Left lung (tissue), 10 donors: ENCODE measurements around the gene ALDOA. TPM values are rescaled to one million over a fixed set of nuclear protein-coding genes. Genes with fewer than 3 reads are reported as not detected.

Experiments used
- ATAC-seq: fragments of 200-7000 bp; cut with Tn5 transposase; one replicate; pipeline ENCODE4 v1.9.1; 2020; ENCODE audit warnings: moderate library complexity
- DNase-seq, 4 donors: peaks; one replicate each; pipeline ENCODE4 v3.0.0-alpha.2; 2013 to 2020
- H3K27ac ChIP-seq, 2 donors: fragments of 200-600 bp; sonication (generic) in 1 of 2; one replicate each; pipeline versions ENCODE4 v1.5.0 to v1.8.0; 2020 to 2021
- H3K27me3 ChIP-seq, 2 donors: fragments of 200-600 bp; sonication (generic) in 1 of 2; one replicate each; pipeline versions ENCODE4 v1.5.0 to v1.8.0; 2020 to 2021
- H3K36me3 ChIP-seq, 2 donors: fragments of 200-600 bp; sonication (generic) in 1 of 2; one replicate each; pipeline versions ENCODE4 v1.5.0 to v1.8.0; 2020 to 2021
- H3K4me1 ChIP-seq, 2 donors: fragments of 200-600 bp; one replicate each; pipeline ENCODE4 v1.8.0; 2021
- H3K4me3 ChIP-seq, 2 donors: fragments of 200-600 bp; sonication (generic) in 1 of 2; one replicate each; pipeline versions ENCODE4 v1.5.0 to v1.8.0; 2020 to 2021; ENCODE audit warnings: mild to moderate bottlenecking in 1 of 2
- H3K9me3 ChIP-seq, 2 donors: fragments of 200-600 bp; sonication (generic) in 1 of 2; one replicate each; pipeline versions ENCODE4 v1.5.0 to v1.8.0; 2020 to 2021
- CTCF ChIP-seq, 2 donors: fragments of 200-600 bp; sonication (generic) in 1 of 2; IDR thresholded peaks; one replicate each; pipeline versions ENCODE4 v1.5.0 to v1.8.0; 2021; ENCODE audit warnings: antibody characterized with exemption in 2 of 2
- intact Hi-C, 2 donors: fragments of 100-400 bp; cut with DNase I; formaldehyde crosslinking; loops; one replicate each; pipeline versions ENCODE4 v1.11.2 to v1.14.2; 2022
- polyA plus RNA-seq, 6 donors: library from polyadenylated mRNA; unstranded; fragments of 120-200 nt; gene quantifications; one replicate each; pipeline ENCODE4 v1.2.1, GENCODE V29; 2013; ENCODE audit not compliant: insufficient read length in 6 of 6
- total RNA-seq, 2 donors: library from RNA; stranded (reverse); fragmentation: NEBNext Ultra II Directional; extraction: Animal tissue kit (Norgen Biotek cat#: 25700); gene quantifications; one replicate each; pipeline ENCODE4 v1.2.1, GENCODE V29; 2021
- donor health status: DM: no; HTN: yes; CAD: no.
- donor health status: DM: no; HTN: no; CAD: no.

The ALDOA gene
- total and polyA plus RNA-seq, 8 donors, result 299 to 1,105 (median 379) TPM

- peak overlapping the region; percentile 94 to 98 for H3K4me3 ChIP-seq
- H3K27me3 ChIP-seq, result no peaks in the 10 kb centered on the region
- peaks cover 11 to 45% of the 10 kb centered on the region in 2 donors for H3K4me1 ChIP-seq
- no peak for TF ChIP-seq CTCF (IDR thresholded peaks at IDR 0.05)
- intact Hi-C loops, result no loop called here
- DNase-seq (peak in 1 of 4 donors; percentile 81), ATAC-seq (peak; percentile 33)
- H3K36me3 ChIP-seq, result peaks cover 0 to 66% of the 10 kb centered on the region in 2 donors
- no peaks in the 10 kb centered on the region for H3K9me3 ChIP-seq
- H3K27ac ChIP-seq, result peak overlapping the region; percentile 89
These were observed 10.8 kb downstream of the ALDOA start for GRCh38 chr16:30076276-30076791.

GRCh38 chr16:30077656-30078055 lies 12.1 kb downstream of the ALDOA start:
- no peak for TF ChIP-seq CTCF (IDR thresholded peaks at IDR 0.05)
- Histone ChIP-seq H3K36me3 (peaks cover 0 to 66% of the 10 kb centered on the region in 2 donors), H3K9me3 (no peaks in the 10 kb centered on the region), H3K4me3 (peak overlapping the region in 1 of 2 donors; percentile 98), H3K27ac (peak overlapping the region in 1 of 2 donors; percentile 5), H3K4me1 (peaks cover 11 to 39% of the 10 kb centered on the region in 2 donors), H3K27me3 (no peaks in the 10 kb centered on the region)
- ATAC-seq, result no peak
- DNase-seq, result no peak
- intact Hi-C loops, result no loop called here

- Histone ChIP-seq H3K27me3 (no peaks in the 10 kb centered on the region), H3K36me3 (peaks cover 0 to 66% of the 10 kb centered on the region in 2 donors), H3K9me3 (no peaks in the 10 kb centered on the region), H3K4me1 (peaks cover 11 to 39% of the 10 kb centered on the region in 2 donors), H3K27ac (no peak overlapping the region), H3K4me3 (no peak overlapping the region)
- ATAC-seq, result no peak
- no peak for DNase-seq
- intact Hi-C loops, result no loop called here
- no peak for TF ChIP-seq CTCF (IDR thresholded peaks at IDR 0.05)
These were observed 13.2 kb downstream of the ALDOA start for GRCh38 chr16:30078744-30079143.

GRCh38 chr16:30079480-30079879 lies 13.9 kb downstream of the ALDOA start:
- no peak overlapping the region for H3K4me3 ChIP-seq
- H3K36me3 ChIP-seq, result peaks cover 0 to 72% of the 10 kb centered on the region in 2 donors
- no peak overlapping the region for H3K27ac ChIP-seq
- no peak for TF ChIP-seq CTCF (IDR thresholded peaks at IDR 0.05)
- intact Hi-C loops, result no loop called here
- DNase-seq, result no peak
- H3K4me1 ChIP-seq, result peaks cover 11 to 40% of the 10 kb centered on the region in 2 donors
- no peaks in the 10 kb centered on the region for H3K27me3 ChIP-seq
- ATAC-seq, result no peak
- H3K9me3 ChIP-seq, result no peaks in the 10 kb centered on the region

GRCh38 chr16:30082545-30083090 lies 17.1 kb downstream of the ALDOA start:
- Histone ChIP-seq H3K9me3 (no peaks in the 10 kb centered on the region), H3K4me3 (no peak overlapping the region), H3K4me1 (peaks cover 0 to 34% of the 10 kb centered on the region in 2 donors), H3K27me3 (no peaks in the 10 kb centered on the region), H3K27ac (no peak overlapping the region), H3K36me3 (peaks cover 0 to 91% of the 10 kb centered on the region in 2 donors)
- no peak for TF ChIP-seq CTCF (IDR thresholded peaks at IDR 0.05)
- intact Hi-C loops, result no loop called here
- no peak for DNase-seq
- ATAC-seq, result no peak
